Trophoblast cell (in vitro differentiated cells and primary cell): ENCODE data around the gene IKZF5.
A peak's percentile ranks its signal among the peaks of the same experiment; 100 is the strongest.

Experiments
- DNase-seq, 2 donors: peaks; one replicate each; pipeline ENCODE4 v3.0.0-alpha.2; 2016
- H2AFZ ChIP-seq: 2 replicates; pipeline ENCODE4 v1.6.1; 2013; ENCODE audit warnings: low read length, moderate library complexity, mild to moderate bottlenecking; ENCODE audit not compliant: insufficient read depth, poor library complexity
- H2AK5ac ChIP-seq: 2 replicates; pipeline ENCODE4 v1.6.1; 2013; ENCODE audit warnings: mild to moderate bottlenecking, low read length
- H2BK120ac ChIP-seq: 2 replicates; pipeline ENCODE4 v1.6.1; 2013; ENCODE audit warnings: low read length, mild to moderate bottlenecking, moderate library complexity; ENCODE audit not compliant: insufficient read depth, poor library complexity
- H2BK12ac ChIP-seq: 2 replicates; pipeline ENCODE4 v1.6.1; 2013; ENCODE audit warnings: mild to moderate bottlenecking, low read length, moderate library complexity
- H2BK5ac ChIP-seq: 2 replicates; pipeline ENCODE4 v1.6.1; 2013; ENCODE audit warnings: low read length, low read depth, moderate library complexity, mild to moderate bottlenecking; ENCODE audit not compliant: poor library complexity
- H3K14ac ChIP-seq: 2 replicates; pipeline ENCODE4 v1.6.1; 2013; ENCODE audit warnings: mild to moderate bottlenecking, low read length
- H3K18ac ChIP-seq: 2 replicates; pipeline ENCODE4 v1.6.1; 2013; ENCODE audit warnings: mild to moderate bottlenecking, low read length
- H3K23ac ChIP-seq: 2 replicates; pipeline ENCODE4 v1.6.1; 2013; ENCODE audit warnings: low read length
- H3K27ac ChIP-seq: 2 replicates; pipeline ENCODE4 v1.5.1; 2013; ENCODE audit warnings: low read depth, mild to moderate bottlenecking, inconsistent platforms, low read length, moderate library complexity
- H3K27me3 ChIP-seq: 2 replicates; pipeline ENCODE4 v1.6.1; 2013; ENCODE audit warnings: inconsistent platforms, mild to moderate bottlenecking, low read length, moderate library complexity; ENCODE audit not compliant: insufficient read depth
- H3K36me3 ChIP-seq, 2 experiments: 1 replicate in 1 of 2; 2 replicates in 1 of 2; pipeline ENCODE4 v1.6.1; 2013; ENCODE audit warnings: low read length in 2 of 2, mild to moderate bottlenecking in 2 of 2, moderate library complexity in 1 of 2; ENCODE audit not compliant: insufficient read depth in 2 of 2, control insufficient read depth in 1 of 2
- H3K4ac ChIP-seq: 2 replicates; pipeline ENCODE4 v1.6.1; 2013; ENCODE audit warnings: low read depth, mild to moderate bottlenecking, low read length, moderate library complexity
- H3K4me1 ChIP-seq, 2 experiments: 1 replicate in 1 of 2; 2 replicates in 1 of 2; pipeline ENCODE4 v1.6.1; 2013; ENCODE audit warnings: low read length in 2 of 2, mild to moderate bottlenecking in 2 of 2, moderate library complexity in 1 of 2; ENCODE audit not compliant: insufficient read depth in 2 of 2, control insufficient read depth in 1 of 2
- H3K4me2 ChIP-seq: 2 replicates; pipeline ENCODE4 v1.6.1; 2013; ENCODE audit warnings: inconsistent platforms, mild to moderate bottlenecking, low read length, moderate library complexity
- H3K4me3 ChIP-seq: 2 replicates; pipeline ENCODE4 v1.5.1; 2013; ENCODE audit warnings: mild to moderate bottlenecking, low read depth, low read length, inconsistent platforms
- H3K79me1 ChIP-seq: one replicate; pipeline ENCODE4 v1.6.1; 2013; ENCODE audit warnings: low read length
- H3K79me2 ChIP-seq: 2 replicates; pipeline ENCODE4 v1.6.1; 2013; ENCODE audit warnings: low read length, mild to moderate bottlenecking; ENCODE audit not compliant: control insufficient read depth, insufficient read depth, poor library complexity
- H3K9ac ChIP-seq: 2 replicates; pipeline ENCODE4 v1.6.1; 2013; ENCODE audit warnings: mild to moderate bottlenecking, low read length
- H3K9me3 ChIP-seq: 2 replicates; pipeline ENCODE4 v1.6.1; 2013; ENCODE audit warnings: low read depth, mild to moderate bottlenecking, control low read depth, inconsistent platforms, low read length; ENCODE audit not compliant: insufficient read depth
- H4K12ac ChIP-seq: 2 replicates; pipeline ENCODE4 v1.6.1; 2013; ENCODE audit warnings: low read depth, mild to moderate bottlenecking, low read length, moderate library complexity
- H4K8ac ChIP-seq: 2 replicates; pipeline ENCODE4 v1.6.1; 2013; ENCODE audit warnings: low read depth, mild to moderate bottlenecking, low read length, moderate library complexity
- H4K91ac ChIP-seq: one replicate; pipeline ENCODE4 v1.6.1; 2013; ENCODE audit warnings: low read depth, mild to moderate bottlenecking, low read length, moderate library complexity
- WGBS: extraction: QIAGEN DNeasy Blood & Tissue Kit; methylation state at CpG from one replicate; pipeline ENCODE4 v1.1.7; 2013; ENCODE audit warnings: missing lambda C conversion rate; ENCODE audit not compliant: insufficient read length, insufficient coverage; ENCODE audit errors: extremely low coverage; 5-methylcytosine and 5-hydroxymethylcytosine counted together

The IKZF5 gene

GRCh38 chr10:123035467-123036086, 27.0 kb upstream of the IKZF5 start:
- Histone ChIP-seq H4K91ac (no peak overlapping the region), H2BK120ac (no peak overlapping the region), H3K14ac (no peak overlapping the region), H3K27me3 (no peaks in the 10 kb centered on the region), H3K4me3 (peak overlapping the region; percentile 54), H4K8ac (no peak overlapping the region), H3K23ac (peak overlapping the region; percentile 68), H3K9me3 (no peaks in the 10 kb centered on the region), H3K79me1 (no peaks in the 10 kb centered on the region), H3K4me2 (no peak overlapping the region), H2AK5ac (no peak overlapping the region), H4K12ac (no peak overlapping the region), H3K36me3 (no peaks in the 10 kb centered on the region), H3K18ac (no peak overlapping the region), H2AFZ (no peak overlapping the region), H2BK12ac (no peak overlapping the region), H3K4ac (no peak overlapping the region), H3K27ac (no peak overlapping the region), H3K4me1 (no peaks in the 10 kb centered on the region), H2BK5ac (no peak overlapping the region), H3K9ac (peak overlapping the region; percentile 1), H3K79me2 (no peaks in the 10 kb centered on the region)
- no peak for DNase-seq
- no CpG with 5 or more reads among the region's 8 CpGs for WGBS

GRCh38 chr10:123034332-123034731, 25.7 kb upstream of the IKZF5 start:
- Histone ChIP-seq H3K79me1 (no peaks in the 10 kb centered on the region), H2AK5ac (no peak overlapping the region), H2BK12ac (no peak overlapping the region), H4K91ac (no peak overlapping the region), H2BK5ac (no peak overlapping the region), H3K18ac (no peak overlapping the region), H3K9me3 (no peaks in the 10 kb centered on the region), H3K27me3 (no peaks in the 10 kb centered on the region), H3K4ac (no peak overlapping the region), H3K4me1 (no peaks in the 10 kb centered on the region), H3K79me2 (no peaks in the 10 kb centered on the region), H3K4me3 (no peak overlapping the region), H3K4me2 (no peak overlapping the region), H2AFZ (no peak overlapping the region), H3K36me3 (no peaks in the 10 kb centered on the region), H3K14ac (no peak overlapping the region), H4K12ac (no peak overlapping the region), H3K9ac (no peak overlapping the region), H3K23ac (no peak overlapping the region), H3K27ac (no peak overlapping the region), H2BK120ac (no peak overlapping the region), H4K8ac (no peak overlapping the region)
- DNase-seq: no peak

- H3K79me2 ChIP-seq: no peaks in the 10 kb centered on the region
These were observed 22.5 kb upstream of the IKZF5 start for GRCh38 chr10:123031124-123031523.

GRCh38 chr10:123027861-123028260, 19.3 kb upstream of the IKZF5 start:
- H3K79me2 ChIP-seq: no peaks in the 10 kb centered on the region
- no peak overlapping the region for H4K8ac ChIP-seq
- no peak overlapping the region for H4K12ac ChIP-seq
- no peaks in the 10 kb centered on the region for H3K36me3 ChIP-seq
- no peaks in the 10 kb centered on the region for H3K9me3 ChIP-seq
- DNase-seq: peak; percentile 2 to 26
- H3K23ac ChIP-seq: no peak overlapping the region
- H3K4ac ChIP-seq: no peak overlapping the region
- H3K27me3 ChIP-seq: no peaks in the 10 kb centered on the region
- no peak overlapping the region for H2AFZ ChIP-seq
- H3K79me1 ChIP-seq: no peaks in the 10 kb centered on the region
- H4K91ac ChIP-seq: no peak overlapping the region
- no peak overlapping the region for H2BK120ac ChIP-seq
- no peaks in the 10 kb centered on the region for H3K4me1 ChIP-seq
- H2AK5ac ChIP-seq: no peak overlapping the region
- no peak overlapping the region for H3K14ac ChIP-seq
- no peak overlapping the region for H3K4me3 ChIP-seq
- no peak overlapping the region for H3K18ac ChIP-seq
- no peak overlapping the region for H3K27ac ChIP-seq
- H2BK5ac ChIP-seq: no peak overlapping the region
- H3K4me2 ChIP-seq: no peak overlapping the region
- H3K9ac ChIP-seq: no peak overlapping the region
- H2BK12ac ChIP-seq: no peak overlapping the region

More at GRCh38 chr10:123031124-123031523, 22.5 kb upstream of the IKZF5 start:
- H3K36me3 ChIP-seq: no peaks in the 10 kb centered on the region
- no peak overlapping the region for H2AK5ac ChIP-seq
- no peaks in the 10 kb centered on the region for H3K79me1 ChIP-seq
- no peaks in the 10 kb centered on the region for H3K27me3 ChIP-seq
- no peak overlapping the region for H3K9ac ChIP-seq
- H3K4me3 ChIP-seq: no peak overlapping the region
- no peak overlapping the region for H2AFZ ChIP-seq
- no peak for DNase-seq
- H4K8ac ChIP-seq: no peak overlapping the region
- H3K9me3 ChIP-seq: no peaks in the 10 kb centered on the region
- no peak overlapping the region for H3K14ac ChIP-seq
- no peak overlapping the region for H2BK5ac ChIP-seq
- no peak overlapping the region for H3K4me2 ChIP-seq
- H4K91ac ChIP-seq: no peak overlapping the region
- no peaks in the 10 kb centered on the region for H3K4me1 ChIP-seq
- H3K4ac ChIP-seq: no peak overlapping the region
- H2BK120ac ChIP-seq: no peak overlapping the region
- no CpG with 5 or more reads among the region's 1 CpG for WGBS
- no peak overlapping the region for H3K23ac ChIP-seq
- no peak overlapping the region for H2BK12ac ChIP-seq
- no peak overlapping the region for H3K27ac ChIP-seq
- H3K18ac ChIP-seq: no peak overlapping the region
- H4K12ac ChIP-seq: no peak overlapping the region
